NCI-H1105 (cell line): ENCODE measurements around the gene HEXA.

ENCODE experiments used
- DNase-seq: peaks from one replicate; lab custom pipeline; 2025; lab: John Stamatoyannopoulos, UW

HEXA gene

DNA sequence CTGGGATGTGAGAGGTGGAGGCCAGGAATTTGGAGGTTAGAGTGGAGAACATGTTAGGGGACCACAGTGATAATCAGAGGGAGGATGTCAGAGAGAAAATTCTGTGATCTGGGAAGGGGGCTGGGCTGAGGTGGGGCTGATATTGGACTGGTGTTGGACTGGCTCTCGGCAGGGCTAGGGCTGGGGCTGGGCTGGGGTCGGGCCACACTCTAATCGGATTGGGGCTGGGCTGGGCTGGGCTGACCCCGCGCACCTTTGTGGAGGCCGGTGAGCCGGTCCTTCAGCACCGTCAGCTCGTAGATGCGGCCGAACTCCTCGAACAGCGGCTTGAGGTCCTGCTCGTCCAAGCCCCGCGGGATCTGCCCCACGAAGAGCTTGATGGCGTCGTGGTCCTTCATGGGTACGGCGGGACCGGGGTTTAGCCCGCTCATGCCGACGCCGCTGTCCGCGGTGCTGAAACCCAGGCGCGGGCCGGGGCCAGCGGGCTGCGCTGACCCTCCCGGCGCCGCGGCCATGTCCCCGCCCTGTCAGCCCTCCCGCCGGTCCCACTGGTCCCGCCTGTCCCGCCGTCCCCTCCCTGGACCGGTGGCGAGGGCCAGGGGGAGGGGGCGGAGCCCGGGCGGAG is 56.3 kb downstream of the HEXA start:
- no peak for DNase-seq

DNA sequence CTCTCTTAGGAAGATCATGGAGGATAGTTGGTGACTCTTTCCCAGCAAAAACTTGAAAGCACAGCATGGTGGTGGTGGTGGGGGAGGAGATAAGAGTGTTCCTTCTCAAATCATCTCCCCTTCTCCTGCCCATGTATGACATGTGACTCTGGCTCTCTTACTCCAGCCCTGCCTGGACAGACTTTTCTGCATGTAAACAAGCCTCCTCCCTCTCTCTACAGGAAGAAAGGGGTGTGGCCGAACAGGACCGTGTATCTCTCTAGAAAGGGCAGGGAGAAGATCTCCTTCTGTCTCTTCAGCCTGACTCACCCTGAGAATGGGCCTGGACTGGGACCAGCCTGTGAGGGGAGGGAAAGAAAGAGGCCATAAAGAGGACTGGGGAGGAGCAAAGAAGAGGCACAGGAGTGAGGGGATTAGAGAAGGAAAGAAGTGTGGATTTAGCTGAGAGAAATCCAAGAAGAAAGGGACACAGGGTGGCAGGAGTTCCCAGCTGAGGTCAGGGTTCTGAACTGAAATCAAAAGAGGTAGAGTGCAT is 57.3 kb downstream of the HEXA start:
- no peak for DNase-seq

DNA sequence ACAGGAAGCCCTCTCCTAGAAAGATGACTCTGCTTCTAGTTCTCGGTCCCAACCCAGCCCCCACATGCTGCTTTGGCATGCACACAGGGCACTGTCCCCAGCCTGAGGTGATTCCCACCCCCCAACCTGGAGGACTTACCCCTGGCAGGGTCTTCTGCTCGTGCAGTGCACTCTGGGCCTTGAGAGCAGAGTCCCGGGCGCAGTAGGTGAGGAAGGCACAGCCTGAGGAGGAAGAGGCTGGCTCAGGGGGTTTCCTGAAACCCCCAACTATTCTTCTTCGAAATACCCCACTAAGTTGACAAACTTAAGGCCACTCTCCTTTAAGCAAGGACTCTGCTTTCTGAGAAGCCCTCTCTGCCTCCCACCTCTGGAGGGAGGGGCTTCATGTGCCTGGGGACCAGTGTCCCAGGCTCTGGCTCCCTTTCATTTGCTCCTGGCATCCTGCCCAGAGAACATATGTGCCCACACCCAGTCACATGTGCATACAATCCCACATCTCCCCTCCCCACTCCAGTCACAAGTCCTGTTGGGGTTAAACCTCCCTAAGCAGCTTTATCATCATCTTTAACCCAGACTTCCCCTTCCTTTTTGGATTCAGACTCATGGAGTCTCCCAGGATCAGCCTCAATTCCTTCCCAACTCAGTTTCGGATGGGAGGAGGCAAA is 60.0 kb downstream of the HEXA start:
- DNase-seq = peak; percentile 75

DNA sequence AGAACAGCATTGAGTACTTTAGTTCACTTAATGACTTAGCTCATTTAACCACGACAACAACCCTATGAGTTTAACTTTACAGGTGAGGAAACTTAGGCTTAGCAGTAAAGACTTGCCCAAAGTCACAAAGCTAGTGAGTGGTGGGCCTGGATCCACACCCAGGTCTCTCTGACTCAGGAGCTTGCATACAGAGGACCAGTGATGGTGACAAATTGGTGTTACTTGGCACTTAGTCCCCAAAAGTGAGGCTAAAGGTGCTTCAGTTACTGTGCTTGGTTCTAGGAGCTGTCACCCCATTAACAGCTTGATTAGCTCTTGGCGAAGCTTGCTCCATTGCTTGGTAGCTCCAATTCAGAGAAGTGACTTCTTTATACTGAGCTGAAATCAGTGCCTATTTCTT is 61.9 kb downstream of the HEXA start:
- DNase-seq = no peak

DNA sequence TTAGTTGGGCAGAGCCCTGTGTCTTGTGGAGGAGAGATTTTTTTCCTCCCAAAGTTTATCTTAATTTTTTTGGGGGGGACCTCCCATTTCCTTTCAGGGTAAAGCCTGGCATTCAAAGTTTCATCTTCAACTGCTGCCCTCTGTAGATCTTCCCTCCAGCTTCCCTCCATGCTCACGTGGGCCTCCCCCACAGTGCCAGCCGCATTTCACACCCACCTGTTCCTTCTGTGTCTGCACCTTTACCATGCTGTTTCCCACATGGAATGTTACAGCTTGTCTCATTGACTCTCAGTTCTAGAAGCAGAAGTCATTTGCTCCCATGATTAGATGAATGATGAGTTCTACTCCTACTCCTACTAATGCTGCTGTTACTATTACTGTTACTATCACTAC is 62.4 kb downstream of the HEXA start:
- no peak for DNase-seq

DNA sequence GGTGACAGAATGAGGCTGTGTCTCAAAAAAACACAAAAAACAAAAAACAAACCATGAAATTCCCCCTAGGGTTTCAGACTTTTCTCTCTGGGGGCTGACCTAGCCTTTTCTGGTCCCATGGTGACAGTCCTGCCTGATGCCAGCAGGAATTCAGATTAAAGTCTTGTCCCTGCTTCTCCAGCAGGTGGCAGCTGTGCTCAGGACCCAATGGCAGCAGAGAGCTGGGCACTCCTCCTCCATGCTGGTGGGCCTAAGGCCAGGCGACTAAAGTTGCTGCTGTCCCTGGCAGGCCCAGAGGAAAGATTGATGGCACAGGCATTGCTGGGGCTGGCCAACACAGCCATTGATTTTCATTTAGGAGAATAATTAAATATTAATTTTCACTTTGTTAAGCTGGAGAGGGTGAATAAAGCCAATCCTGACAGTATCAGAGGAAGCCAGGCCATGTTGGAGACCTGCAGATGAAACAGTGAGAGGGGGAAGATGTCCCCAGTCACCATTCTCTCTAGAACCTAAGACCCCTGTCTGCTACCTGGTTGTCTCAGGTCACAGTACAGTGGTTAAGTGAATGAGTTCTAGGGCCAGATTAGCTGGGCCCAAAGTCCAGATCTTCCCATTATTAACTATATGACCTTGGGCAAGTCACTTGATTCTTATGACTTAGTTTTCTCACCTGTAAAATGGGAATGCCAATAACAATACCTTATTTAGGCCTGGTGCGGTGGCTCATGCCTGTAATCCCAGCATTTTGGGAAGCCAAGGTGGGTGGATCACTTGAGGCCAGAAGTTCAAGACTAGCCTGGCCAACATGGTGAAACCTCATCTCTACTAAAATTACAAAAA is 63.0 kb downstream of the HEXA start:
- peak; percentile 62 for DNase-seq

DNA sequence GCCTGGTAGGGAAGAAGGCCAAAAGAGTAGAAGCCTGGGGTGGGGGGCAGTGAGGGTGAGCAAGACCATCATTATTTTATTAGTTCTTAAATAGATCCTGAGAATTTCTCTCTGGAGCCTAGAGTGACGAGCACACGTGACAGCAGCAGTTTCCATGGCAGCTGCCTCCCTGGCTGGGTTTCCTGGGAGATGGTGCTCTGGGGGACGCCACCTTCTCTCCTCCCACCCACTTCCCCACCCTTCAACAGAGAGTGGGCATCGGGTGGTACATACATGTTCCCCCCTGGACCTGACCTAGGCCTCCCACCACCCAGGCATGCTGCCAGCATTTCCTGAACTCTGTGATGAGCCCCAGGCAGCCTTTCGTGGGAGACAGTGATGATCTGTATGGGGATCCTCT is 68.8 kb downstream of the HEXA start:
- DNase-seq = no peak

DNA sequence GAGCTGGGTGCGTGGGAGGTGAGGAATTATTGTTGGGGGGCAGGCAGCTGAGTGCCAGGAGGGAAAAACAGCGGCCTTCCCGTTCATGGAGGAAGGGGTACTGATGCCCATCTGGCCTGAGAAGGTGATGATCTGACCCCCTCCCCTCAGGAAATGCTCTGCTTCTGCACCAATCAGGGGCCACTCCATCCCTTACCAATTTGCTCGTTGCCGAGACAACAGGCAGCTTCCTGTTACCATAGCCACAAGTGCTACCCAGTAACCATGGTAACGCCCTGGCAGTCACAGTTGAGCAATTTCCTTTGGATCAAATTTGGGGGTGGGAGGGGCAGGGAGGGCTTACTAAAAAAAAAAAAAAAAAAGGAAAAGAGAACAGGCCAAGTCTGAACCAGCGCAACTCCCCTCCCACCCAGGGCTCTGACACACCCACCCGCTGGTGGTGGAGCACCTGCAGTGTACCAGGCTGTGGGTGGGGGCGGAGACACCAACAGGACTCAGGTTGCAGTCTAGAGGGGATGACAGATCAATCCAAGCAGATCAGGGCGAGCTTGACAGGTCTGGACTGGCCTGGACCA is 69.5 kb downstream of the HEXA start:
- DNase-seq = peak; percentile 87

DNA sequence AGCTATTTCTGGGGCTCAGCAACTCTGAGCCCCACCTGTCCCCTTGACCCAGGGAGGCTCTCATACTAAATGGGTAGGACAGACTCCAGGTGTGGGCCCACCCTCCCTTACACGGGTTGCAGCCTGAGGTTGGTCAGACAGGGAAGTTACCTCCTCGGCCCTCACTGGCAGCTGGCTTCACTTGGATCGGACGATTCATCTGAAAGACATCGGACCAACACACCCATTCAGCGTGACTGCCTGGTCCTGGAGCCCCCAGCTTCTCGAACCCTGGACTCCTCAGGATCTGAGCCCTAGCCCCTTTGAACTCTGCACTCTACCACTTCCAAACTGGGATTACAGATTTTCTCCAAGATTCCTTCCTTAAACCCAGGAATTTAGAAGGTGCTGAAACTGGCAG is 71.2 kb downstream of the HEXA start:
- DNase-seq = no peak

DNA sequence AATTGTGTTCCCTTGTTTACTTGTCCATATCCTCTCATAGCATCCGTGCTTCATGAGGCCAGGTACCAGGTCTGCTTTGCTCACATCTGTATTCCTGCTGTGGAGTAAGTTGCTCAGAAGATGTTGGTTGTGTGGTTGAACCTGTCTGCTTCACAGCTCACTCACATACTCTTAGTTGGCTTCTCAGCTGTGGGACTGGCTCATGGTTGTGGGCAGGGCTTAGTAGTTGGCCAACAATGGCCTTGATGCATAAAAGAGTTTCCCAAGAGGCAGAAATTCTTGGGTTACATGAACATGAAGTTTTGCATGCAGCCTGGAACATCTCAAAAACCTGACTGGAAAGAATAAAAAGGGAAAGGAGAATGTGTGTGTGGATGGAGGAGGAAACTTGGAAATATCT is 72.9 kb downstream of the HEXA start:
- DNase-seq = no peak
